ENCODE measurements around the gene ALS2.
"Not testable (repeated sequence)": the region's sequence is repeated elsewhere in the genome, so short reads cannot be mapped to it uniquely, and the experiment has no call there.

Gene ALS2

DNA sequence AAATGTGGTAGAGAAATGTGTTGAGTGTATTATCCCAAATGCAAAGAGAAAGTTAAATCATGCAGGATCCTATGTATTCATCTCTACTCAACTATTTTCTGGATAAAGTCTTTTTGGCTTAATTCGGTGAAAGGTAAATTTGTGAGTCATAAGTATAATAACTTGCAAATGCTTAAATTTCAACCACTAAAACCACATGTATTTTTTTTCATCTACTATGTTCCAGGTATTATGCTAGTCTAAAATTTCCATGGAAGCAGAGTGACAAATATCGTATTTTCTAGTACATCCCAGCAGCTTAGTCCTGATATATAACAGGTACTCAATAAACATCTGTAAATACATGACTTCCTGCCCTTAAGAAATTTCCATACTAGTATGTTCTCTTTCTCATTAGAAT is 6.2 kb downstream of the ALS2 start:
- TF ChIP-seq, protein P1, sequence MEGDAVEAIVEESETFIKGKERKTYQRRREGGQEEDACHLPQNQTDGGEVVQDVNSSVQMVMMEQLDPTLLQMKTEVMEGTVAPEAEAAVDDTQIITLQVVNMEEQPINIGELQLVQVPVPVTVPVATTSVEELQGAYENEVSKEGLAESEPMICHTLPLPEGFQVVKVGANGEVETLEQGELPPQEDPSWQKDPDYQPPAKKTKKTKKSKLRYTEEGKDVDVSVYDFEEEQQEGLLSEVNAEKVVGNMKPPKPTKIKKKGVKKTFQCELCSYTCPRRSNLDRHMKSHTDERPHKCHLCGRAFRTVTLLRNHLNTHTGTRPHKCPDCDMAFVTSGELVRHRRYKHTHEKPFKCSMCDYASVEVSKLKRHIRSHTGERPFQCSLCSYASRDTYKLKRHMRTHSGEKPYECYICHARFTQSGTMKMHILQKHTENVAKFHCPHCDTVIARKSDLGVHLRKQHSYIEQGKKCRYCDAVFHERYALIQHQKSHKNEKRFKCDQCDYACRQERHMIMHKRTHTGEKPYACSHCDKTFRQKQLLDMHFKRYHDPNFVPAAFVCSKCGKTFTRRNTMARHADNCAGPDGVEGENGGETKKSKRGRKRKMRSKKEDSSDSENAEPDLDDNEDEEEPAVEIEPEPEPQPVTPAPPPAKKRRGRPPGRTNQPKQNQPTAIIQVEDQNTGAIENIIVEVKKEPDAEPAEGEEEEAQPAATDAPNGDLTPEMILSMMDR (IDR thresholded peaks at IDR 0.05; ENCODE audit: insufficient read depth, low read depth, low read length, missing control alignments): no peak
- no peak overlapping the region for H3K4me3 ChIP-seq (ENCODE audit: low read depth, low read length)
- no peak for DNase-seq (ENCODE audit: low read depth)

DNA sequence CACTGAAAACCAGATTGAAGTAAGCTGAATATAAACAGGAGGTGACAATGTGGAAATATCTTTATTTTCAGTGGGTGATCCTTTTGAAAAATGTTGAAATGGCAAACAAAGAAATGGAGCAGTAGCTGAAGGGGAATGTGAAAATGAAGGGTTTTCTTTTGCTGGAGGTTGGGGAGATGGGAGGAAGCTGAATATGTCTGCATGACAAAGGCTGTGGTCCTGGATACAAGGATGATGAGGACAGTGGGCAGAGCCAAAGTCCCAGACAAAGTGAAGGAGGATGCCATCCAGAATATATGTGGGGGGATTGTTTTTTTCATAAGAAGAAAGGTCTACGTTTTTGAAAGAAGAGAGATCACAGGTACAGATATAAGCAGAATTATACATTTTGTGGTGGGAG is 6.7 kb downstream of the ALS2 start:
- no peak for DNase-seq (ENCODE audit: low read depth)
- TF ChIP-seq, protein P1 (IDR thresholded peaks at IDR 0.05; ENCODE audit: insufficient read depth, low read depth, low read length, missing control alignments): no peak

DNA sequence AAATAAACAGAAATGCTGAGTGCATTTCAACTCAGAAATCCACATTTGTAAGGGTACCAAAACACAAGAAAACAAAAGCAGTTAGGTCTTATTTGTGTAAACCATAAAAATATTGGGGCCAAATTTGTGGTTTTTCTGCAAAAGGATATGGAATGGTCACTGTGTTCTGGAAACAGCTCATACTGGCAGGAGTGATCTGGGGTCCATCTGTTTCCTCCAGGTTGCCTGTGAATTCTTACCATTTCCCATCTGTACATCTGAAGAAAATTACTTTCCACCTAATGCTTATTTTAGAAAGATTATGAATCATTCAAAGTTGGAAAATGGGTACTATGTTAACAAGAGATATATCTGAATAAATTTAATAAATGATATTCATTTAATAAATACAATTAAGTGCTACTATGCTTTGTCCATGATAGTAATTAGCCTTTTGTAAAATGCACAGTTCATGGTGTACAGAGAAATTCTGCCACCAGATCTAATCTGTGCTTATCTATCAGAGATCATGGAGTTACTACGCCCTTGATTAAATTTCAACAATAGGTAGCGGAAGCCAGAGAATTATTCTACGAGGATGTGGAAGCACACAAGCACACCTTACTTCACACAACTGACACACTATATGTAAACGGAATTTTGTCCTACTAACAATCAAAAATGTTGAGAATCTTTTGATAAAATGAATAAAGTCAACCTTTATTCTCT is 10.9 kb downstream of the ALS2 start:
- no peak overlapping the region for H3K4me3 ChIP-seq (ENCODE audit: low read depth, low read length)
- TF ChIP-seq, protein P1 (IDR thresholded peaks at IDR 0.05; ENCODE audit: insufficient read depth, low read depth, low read length, missing control alignments): no peak
- DNase-seq (ENCODE audit: low read depth): no peak

More for the DNA sequence above, 6.7 kb downstream of the ALS2 start:
- H3K4me3 ChIP-seq (ENCODE audit: low read depth, low read length): no peak overlapping the region

DNA sequence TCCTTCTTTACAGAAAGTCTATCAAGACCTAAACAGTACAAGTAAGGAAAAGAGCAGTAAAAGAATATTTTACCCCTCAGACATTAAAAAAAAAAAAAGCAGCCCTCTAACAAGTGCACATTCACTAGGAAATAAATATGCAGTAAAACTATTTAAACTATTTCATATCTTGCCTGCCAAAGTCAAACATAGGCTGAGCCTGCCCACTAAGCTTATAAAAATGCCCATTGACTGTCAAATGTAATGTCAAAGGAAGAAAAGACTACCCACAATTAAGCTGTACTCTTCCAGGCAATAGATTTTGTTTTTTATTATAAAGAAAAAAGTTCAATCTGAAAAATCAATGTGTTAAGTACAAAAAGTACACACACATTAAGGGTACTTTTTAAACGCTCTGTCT is 11.8 kb downstream of the ALS2 start:
- no peak overlapping the region for H3K4me3 ChIP-seq (ENCODE audit: low read depth, low read length)
- DNase-seq (ENCODE audit: low read depth): no peak
- TF ChIP-seq, protein P1 (IDR thresholded peaks at IDR 0.05; ENCODE audit: insufficient read depth, low read depth, low read length, missing control alignments): no peak

DNA sequence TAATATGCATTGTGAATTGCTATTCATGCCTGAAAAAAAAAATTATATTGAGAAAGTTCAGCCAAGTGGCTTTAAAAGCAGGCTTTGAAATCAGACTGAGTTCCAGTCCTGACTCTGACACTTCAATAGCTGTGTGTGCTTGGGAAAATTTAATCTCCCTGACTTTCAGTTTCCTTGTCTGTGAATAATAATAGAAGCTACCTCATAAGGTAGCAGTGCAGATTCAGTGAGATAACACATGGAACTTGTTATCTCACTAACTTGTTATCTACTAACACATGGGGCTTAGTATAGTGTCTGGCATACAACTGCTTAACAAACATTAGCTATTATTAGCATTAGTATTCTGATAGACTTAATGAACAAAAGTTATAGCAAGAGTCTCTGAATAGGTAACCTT is 14.9 kb downstream of the ALS2 start:
- TF ChIP-seq, protein P1 (IDR thresholded peaks at IDR 0.05; ENCODE audit: insufficient read depth, low read depth, low read length, missing control alignments): no peak
- DNase-seq (ENCODE audit: low read depth): no peak

DNA sequence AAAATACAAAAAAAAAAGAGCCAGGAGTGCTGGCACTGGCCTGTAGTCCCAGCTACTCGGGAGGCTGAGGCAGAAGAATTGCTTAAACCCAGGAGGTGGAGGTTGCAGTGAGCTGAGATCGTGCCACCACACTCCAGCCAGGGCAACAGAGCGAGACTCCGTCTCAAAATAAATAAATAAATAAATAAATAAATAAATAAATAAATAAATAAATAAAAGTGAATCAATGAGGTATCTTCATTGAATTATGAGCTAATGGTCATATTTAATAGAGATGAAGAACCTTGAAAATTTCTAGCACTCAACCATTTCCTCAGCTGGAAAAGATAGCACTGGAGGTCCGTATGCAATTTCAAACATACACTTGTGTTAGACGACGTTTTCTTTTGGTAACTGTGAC is 16.3 kb downstream of the ALS2 start:
- DNase-seq (ENCODE audit: low read depth); H3K4me3 ChIP-seq (ENCODE audit: low read depth, low read length): not testable (repeated sequence)

More for the DNA sequence above, 14.9 kb downstream of the ALS2 start:
- H3K4me3 ChIP-seq (ENCODE audit: low read depth, low read length): no peak overlapping the region

DNA sequence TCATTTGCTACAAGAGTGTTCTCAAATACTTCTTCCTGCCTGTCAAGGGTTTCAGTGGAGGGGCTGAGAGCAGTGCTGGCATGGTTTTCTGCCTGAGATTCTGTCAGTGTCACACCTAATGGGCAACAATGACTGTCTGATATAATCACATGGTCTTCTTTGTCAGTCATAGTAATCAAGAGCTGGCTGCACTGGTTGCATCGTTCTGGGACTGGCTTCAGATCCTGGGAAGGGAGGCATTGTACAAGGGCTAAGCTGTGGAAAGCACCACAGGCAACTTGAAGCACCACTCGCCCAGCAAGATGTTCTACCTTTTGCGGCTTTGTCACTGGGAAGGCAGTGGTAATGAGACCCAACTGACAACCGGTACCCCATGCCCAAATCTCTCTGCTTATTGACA is 19.6 kb downstream of the ALS2 start:
- TF ChIP-seq, protein P1 (IDR thresholded peaks at IDR 0.05; ENCODE audit: insufficient read depth, low read depth, low read length, missing control alignments): no peak
- no peak for DNase-seq (ENCODE audit: low read depth)
- H3K4me3 ChIP-seq (ENCODE audit: low read depth, low read length): no peak overlapping the region

Data from GM12865 (cell line).